ENCODE measurements around the gene CEP295NL. TPM values are rescaled to one million over a fixed set of nuclear protein-coding genes. Genes with fewer than 3 reads are reported as not detected.
A peak's percentile ranks its signal among the peaks of the same experiment; 100 is the strongest.
"Not testable (repeated sequence)": the region's sequence is repeated elsewhere in the genome, so short reads cannot be mapped to it uniquely, and the experiment has no call there.

Gene CEP295NL
- total RNA-seq, 1 donor from 2014 or later: 1.3 TPM

GRCh38 chr17:78868391-78868790 is 34.6 kb downstream of the CEP295NL start:
- Mint-ChIP-seq H3K27me3 (ENCODE audit: low read depth) (no peaks in the 10 kb centered on the region), H3K9me3 (ENCODE audit: low read depth) (no peaks in the 10 kb centered on the region), H3K4me1 (ENCODE audit: low read depth) (peaks cover 46% of the 10 kb centered on the region), H3K27ac (ENCODE audit: unreplicated experiment) (peak overlapping the region; percentile 92), H3K4me3 (ENCODE audit: unreplicated experiment) (no peak overlapping the region), H3K36me3 (ENCODE audit: low read depth) (peaks cover 15% of the 10 kb centered on the region)
- TF ChIP-seq CTCF (IDR thresholded peaks at IDR 0.05): no peak
- no peak for DNase-seq (ENCODE audit: low spot score)

- not testable (repeated sequence) for H3K27me3 Mint-ChIP-seq (ENCODE audit: low read depth); H3K4me3 Mint-ChIP-seq (ENCODE audit: unreplicated experiment); DNase-seq (ENCODE audit: low spot score); H3K9me3 Mint-ChIP-seq (ENCODE audit: low read depth)
- peak overlapping the region; percentile 92 for H3K27ac Mint-ChIP-seq (ENCODE audit: unreplicated experiment)
- H3K36me3 Mint-ChIP-seq (ENCODE audit: low read depth): peaks cover 15% of the 10 kb centered on the region
- peaks cover 52% of the 10 kb centered on the region for H3K4me1 Mint-ChIP-seq (ENCODE audit: low read depth)
Measured at GRCh38 chr17:78867046-78867445, 36.0 kb downstream of the CEP295NL start.

- Mint-ChIP-seq H3K4me1 (ENCODE audit: low read depth) (peaks cover 64% of the 10 kb centered on the region), H3K4me3 (ENCODE audit: unreplicated experiment) (no peak overlapping the region), H3K27ac (ENCODE audit: unreplicated experiment) (peak overlapping the region; percentile 77), H3K36me3 (ENCODE audit: low read depth) (peaks cover 17% of the 10 kb centered on the region), H3K27me3 (ENCODE audit: low read depth) (no peaks in the 10 kb centered on the region), H3K9me3 (ENCODE audit: low read depth) (no peaks in the 10 kb centered on the region)
- TF ChIP-seq CTCF (IDR thresholded peaks at IDR 0.05): peak; percentile 91
- no peak for DNase-seq (ENCODE audit: low spot score)
Measured at GRCh38 chr17:78865682-78866390, 37.2 kb downstream of the CEP295NL start.

- H3K27ac Mint-ChIP-seq (ENCODE audit: unreplicated experiment): peak overlapping the region; percentile 54
- DNase-seq (ENCODE audit: low spot score): no peak
- peaks cover 11% of the 10 kb centered on the region for H3K36me3 Mint-ChIP-seq (ENCODE audit: low read depth)
- H3K27me3 Mint-ChIP-seq (ENCODE audit: low read depth): no peaks in the 10 kb centered on the region
- peaks cover 59% of the 10 kb centered on the region for H3K4me1 Mint-ChIP-seq (ENCODE audit: low read depth)
- H3K9me3 Mint-ChIP-seq (ENCODE audit: low read depth): no peaks in the 10 kb centered on the region
- H3K4me3 Mint-ChIP-seq (ENCODE audit: unreplicated experiment): no peak overlapping the region
- TF ChIP-seq CTCF (IDR thresholded peaks at IDR 0.05): no peak
Measured at GRCh38 chr17:78864117-78864516, 38.9 kb downstream of the CEP295NL start.

- Mint-ChIP-seq H3K27me3 (ENCODE audit: low read depth) (no peaks in the 10 kb centered on the region), H3K36me3 (ENCODE audit: low read depth) (peaks cover 9% of the 10 kb centered on the region), H3K27ac (ENCODE audit: unreplicated experiment) (peak overlapping the region; percentile 99), H3K9me3 (ENCODE audit: low read depth) (no peaks in the 10 kb centered on the region), H3K4me3 (ENCODE audit: unreplicated experiment) (peak overlapping the region; percentile 53), H3K4me1 (ENCODE audit: low read depth) (peaks cover 41% of the 10 kb centered on the region)
- no peak for DNase-seq (ENCODE audit: low spot score)
- TF ChIP-seq CTCF (IDR thresholded peaks at IDR 0.05): no peak
Measured at GRCh38 chr17:78862073-78863023, 40.7 kb downstream of the CEP295NL start.
